ENCODE data around the gene CDA.

DNA sequence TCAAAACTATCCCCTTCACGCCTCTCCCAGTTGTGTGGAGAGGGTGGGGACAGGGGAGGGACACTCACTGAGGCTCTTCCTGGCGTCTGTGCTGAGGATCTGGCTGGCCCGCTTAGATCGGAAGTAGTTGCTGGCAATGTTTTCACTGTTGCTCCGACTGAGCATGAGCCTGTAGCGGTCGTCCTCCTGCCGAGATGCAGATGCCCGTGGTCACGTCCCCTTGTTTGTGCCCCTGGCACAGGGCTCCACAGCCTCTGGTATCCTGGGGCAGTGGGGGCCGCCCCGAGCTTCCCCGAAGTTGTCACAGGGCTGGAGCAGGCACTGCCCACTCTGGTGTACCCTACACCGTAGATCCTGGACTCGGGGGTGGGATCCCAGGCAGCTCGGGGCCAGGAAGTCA lies 77.2 kb downstream of the CDA start:
- TF ChIP-seq CTCF (IDR thresholded peaks at IDR 0.05) (no peak), POLR2A (IDR thresholded peaks at IDR 0.05) (no peak)
